HG02840 (cell line): ENCODE results near the gene FOLR1.

ENCODE experiments used
- ATAC-seq: cut with Tn5 transposase; IDR thresholded peaks from one replicate; pipeline ENCODE4 v1.9.1; 2021; ENCODE audit warnings: mild to moderate bottlenecking, moderate library complexity, moderate number of reproducible peaks; ENCODE audit not compliant: unreplicated experiment, low FRiP score

The FOLR1 gene

GRCh38 chr11:72244361-72245262 lies 52.7 kb downstream of the FOLR1 start:
- no peak for ATAC-seq

GRCh38 chr11:72245263-72245816 lies 53.4 kb downstream of the FOLR1 start:
- ATAC-seq: no peak
